HepG2 (cell line): ENCODE measurements around the gene CASKIN1. TPM values are rescaled to one million over a fixed set of nuclear protein-coding genes. Genes with fewer than 3 reads are reported as not detected.

ENCODE experiments used
- AGO1 ChIP-seq: fragments of 200-400 bp; formaldehyde crosslinking; IDR thresholded peaks from 2 replicates; pipeline ENCODE4 v1.6.1; 2017; ENCODE audit warnings: mild to moderate bottlenecking, low read depth, low read length, moderate library complexity; ENCODE audit not compliant: poor library complexity, severe bottlenecking
- HDAC1 ChIP-seq: sonication (generic); formaldehyde crosslinking; IDR thresholded peaks from 2 replicates; pipeline ENCODE4 v1.5.1; 2020; ENCODE audit warnings: mild to moderate bottlenecking, missing genetic modification reagents
- HMGA1 ChIP-seq: sonication (generic); formaldehyde crosslinking; conservative IDR thresholded peaks from 2 replicates; pipeline ENCODE4 v1.4.0; 2020; ENCODE audit warnings: missing genetic modification reagents
- KDM5A ChIP-seq: fragments of 200-600 bp; sonication (generic); IDR thresholded peaks from 2 replicates; pipeline ENCODE4 v1.7.0; 2018; ENCODE audit warnings: antibody characterized with exemption, mild to moderate bottlenecking, low read length, borderline replicate concordance
- PHB2 ChIP-seq: fragments of 450-650 bp; IDR thresholded peaks from 2 replicates; pipeline ENCODE4 v1.6.1; 2018; ENCODE audit not compliant: partially characterized antibody
- SKIL ChIP-seq: sonication (generic); formaldehyde crosslinking; IDR thresholded peaks from 2 replicates; pipeline ENCODE4 v1.8.0; 2022; ENCODE audit warnings: missing genetic modification reagents, mild to moderate bottlenecking, moderate library complexity, borderline replicate concordance
- SP2 ChIP-seq: sonication (generic); formaldehyde crosslinking; IDR thresholded peaks from 2 replicates; pipeline ENCODE4 v1.5.1; 2020; ENCODE audit warnings: mild to moderate bottlenecking, missing genetic modification reagents
- ZNF281 ChIP-seq: sonication (generic); formaldehyde crosslinking; IDR thresholded peaks from 2 replicates; pipeline ENCODE4 v1.4.0; 2020; ENCODE audit warnings: missing genetic modification reagents, borderline replicate concordance
- polyA plus RNA-seq, 8 experiments: library from polyadenylated mRNA; depleted of rRNA in 3 of 8; stranded (reverse) in 7 of 8; unstranded in 1 of 8; fragments of >200 nt; fragmentation: Illumina TruSeq in 4 of 8; extraction: Trizol in 4 of 8; gene quantifications; 2 replicates each; pipeline versions ENCODE4 v1.2.1 to v1.2.3, GENCODE V29; 2011 to 2016; ENCODE audit warnings: low read depth in 4 of 8, missing spikeins in 1 of 8, mixed read lengths in 1 of 8; ENCODE audit not compliant: insufficient read depth in 1 of 8
- total RNA-seq, 5 experiments: library from RNA; depleted of rRNA; stranded (reverse); fragments of >200 nt; fragmentation: Illumina TruSeq; extraction: Trizol; gene quantifications; 2 replicates each; pipeline ENCODE4 v1.2.3, GENCODE V29; 2016; ENCODE audit warnings: low read depth in 1 of 5
- TF ChIP-seq, protein P1 (sequence below): IDR thresholded peaks from 2 replicates; pipeline ENCODE4 v1.6.1; 2018; ENCODE audit warnings: missing genetic modification reagents, mild to moderate bottlenecking, missing compliant biosample characterization
- TF ChIP-seq, protein P2 (sequence below): IDR thresholded peaks from 2 replicates; pipeline ENCODE4 v1.6.1; 2016; ENCODE audit warnings: control low read depth

Gene CASKIN1
- total and polyA plus RNA-seq, 2 of the 13 experiments (the other 11 are each of a cell fraction or from before 2014, with no cell fraction given), result 1.2 to 2.2 TPM

DNA sequence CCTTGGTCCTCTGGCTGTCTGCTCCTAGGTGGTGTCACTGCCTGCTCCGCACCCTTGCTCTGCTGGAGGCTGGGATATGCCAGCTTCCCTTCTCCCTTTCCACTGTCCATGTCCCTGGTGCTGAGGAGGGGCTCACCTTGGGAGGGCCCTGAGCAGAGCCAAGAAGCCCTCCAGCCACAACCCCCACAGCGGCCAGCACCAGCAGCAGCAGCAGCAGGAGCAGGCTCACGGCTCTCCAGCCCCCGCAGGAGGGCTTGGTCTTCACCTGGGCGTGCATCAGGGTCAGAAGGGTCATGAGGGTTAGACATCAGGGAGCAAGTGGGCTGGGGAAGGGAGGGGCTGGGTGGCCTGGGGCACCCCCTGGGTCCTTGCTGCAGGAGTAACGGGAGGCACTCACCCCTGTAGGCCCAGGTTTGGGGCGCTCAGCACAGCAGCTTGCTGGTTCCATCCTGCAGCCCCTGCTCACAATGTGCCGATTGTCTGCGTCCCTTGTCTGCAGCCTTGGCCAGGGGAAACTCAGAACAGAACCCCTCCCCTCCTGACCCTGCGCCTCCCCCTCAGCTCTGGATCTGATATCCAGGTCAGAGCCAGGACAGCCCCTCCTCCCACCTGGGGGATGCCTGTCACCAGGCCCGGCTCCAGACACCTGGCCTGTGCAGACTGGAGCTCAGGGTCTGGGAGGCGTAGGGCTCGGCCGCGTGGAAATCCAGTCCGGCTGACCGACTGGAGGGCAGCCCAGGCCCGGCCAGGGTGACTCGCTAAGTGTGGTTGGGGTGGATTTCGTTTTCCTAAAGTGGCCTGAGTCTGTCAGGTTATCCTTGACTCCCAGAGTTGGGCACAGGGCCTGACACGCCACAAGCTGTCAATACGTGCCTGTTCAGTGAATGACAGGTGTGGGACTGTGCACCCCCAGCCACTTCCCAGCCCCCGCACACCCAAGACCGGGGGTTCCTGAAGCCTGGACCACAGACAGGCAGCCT lies 14.3 kb upstream of the CASKIN1 start, which contains the start of gene BRICD5 (continued):
- TF ChIP-seq HMGA1 (CRISPR knock-in tag) (no peak), AGO1 (peak; percentile 91), HDAC1 (no peak), SKIL (peak; percentile 60; the same call in 1 of the 2 replicates), SP2 (no peak), ZNF281 (CRISPR knock-in tag) (peak; percentile 75), KDM5A (no peak), PHB2 (no peak)
- TF ChIP-seq, protein P1, sequence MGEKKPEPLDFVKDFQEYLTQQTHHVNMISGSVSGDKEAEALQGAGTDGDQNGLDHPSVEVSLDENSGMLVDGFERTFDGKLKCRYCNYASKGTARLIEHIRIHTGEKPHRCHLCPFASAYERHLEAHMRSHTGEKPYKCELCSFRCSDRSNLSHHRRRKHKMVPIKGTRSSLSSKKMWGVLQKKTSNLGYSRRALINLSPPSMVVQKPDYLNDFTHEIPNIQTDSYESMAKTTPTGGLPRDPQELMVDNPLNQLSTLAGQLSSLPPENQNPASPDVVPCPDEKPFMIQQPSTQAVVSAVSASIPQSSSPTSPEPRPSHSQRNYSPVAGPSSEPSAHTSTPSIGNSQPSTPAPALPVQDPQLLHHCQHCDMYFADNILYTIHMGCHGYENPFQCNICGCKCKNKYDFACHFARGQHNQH (CRISPR knock-in tag), result no peak
- TF ChIP-seq, protein P2, sequence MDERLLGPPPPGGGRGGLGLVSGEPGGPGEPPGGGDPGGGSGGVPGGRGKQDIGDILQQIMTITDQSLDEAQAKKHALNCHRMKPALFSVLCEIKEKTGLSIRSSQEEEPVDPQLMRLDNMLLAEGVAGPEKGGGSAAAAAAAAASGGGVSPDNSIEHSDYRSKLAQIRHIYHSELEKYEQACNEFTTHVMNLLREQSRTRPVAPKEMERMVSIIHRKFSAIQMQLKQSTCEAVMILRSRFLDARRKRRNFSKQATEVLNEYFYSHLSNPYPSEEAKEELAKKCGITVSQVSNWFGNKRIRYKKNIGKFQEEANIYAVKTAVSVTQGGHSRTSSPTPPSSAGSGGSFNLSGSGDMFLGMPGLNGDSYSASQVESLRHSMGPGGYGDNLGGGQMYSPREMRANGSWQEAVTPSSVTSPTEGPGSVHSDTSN (CRISPR knock-in tag), result no peak
- TF ChIP-seq, all 625 proteins: peak for 84
